Natural killer cell (primary cell): ENCODE results near the gene IFITM2. TPM values are rescaled to one million over a fixed set of nuclear protein-coding genes. Genes with fewer than 3 reads are reported as not detected.
"Not testable (repeated sequence)": the region's sequence is repeated elsewhere in the genome, so short reads cannot be mapped to it uniquely, and the experiment has no call there.

Experiments used
- ATAC-seq, 3 donors: fragments of 150-1000 bp in 2 of 3; fragments of 200-7000 bp in 1 of 3; cut with Tn5 transposase; 1 replicate in 1 of 3; 2 replicates in 2 of 3; pipeline ENCODE4 v1.10.0; 2021; ENCODE audit warnings: mild to moderate bottlenecking in 2 of 3, moderate library complexity in 2 of 3
- DNase-seq, 2 donors: peaks; one replicate each; pipeline versions ENCODE4 v3.0.0 to v3.0.0-alpha.2; 2013 to 2021; ENCODE audit warnings: mixed read lengths in 1 of 2
- H3K27ac ChIP-seq: one replicate; pipeline ENCODE4 v1.5.1; 2013; ENCODE audit warnings: mild to moderate bottlenecking, low read length
- H3K27me3 ChIP-seq: one replicate; pipeline ENCODE4 v1.6.1; 2013; ENCODE audit warnings: low read length; ENCODE audit not compliant: control insufficient read depth, insufficient read depth
- H3K36me3 ChIP-seq: one replicate; pipeline ENCODE4 v1.6.1; 2013; ENCODE audit warnings: low read length; ENCODE audit not compliant: control insufficient read depth, insufficient read depth
- H3K4me1 ChIP-seq: one replicate; pipeline ENCODE4 v1.6.1; 2013; ENCODE audit warnings: low read length; ENCODE audit not compliant: control insufficient read depth, insufficient read depth
- H3K4me3 ChIP-seq: one replicate; pipeline ENCODE4 v1.5.1; 2013; ENCODE audit warnings: low read length
- H3K9me3 ChIP-seq: one replicate; pipeline ENCODE4 v1.6.1; 2013; ENCODE audit warnings: low read length; ENCODE audit not compliant: control insufficient read depth, insufficient read depth
- H3K27ac Mint-ChIP-seq, 2 donors: one replicate each; pipeline ENCODE4 v1.8.0; 2022; ENCODE audit warnings: mild to moderate bottlenecking in 2 of 2, mixed read lengths in 2 of 2, moderate library complexity in 1 of 2
- H3K27me3 Mint-ChIP-seq, 2 donors: one replicate each; pipeline ENCODE4 v1.8.0; 2022; ENCODE audit warnings: low read depth in 2 of 2, mixed read lengths in 2 of 2
- H3K36me3 Mint-ChIP-seq: one replicate; pipeline ENCODE4 v1.8.0; 2022; ENCODE audit warnings: mixed read lengths
- H3K4me1 Mint-ChIP-seq, 2 donors: one replicate each; pipeline ENCODE4 v1.8.0; 2022; ENCODE audit warnings: mixed read lengths in 2 of 2
- H3K4me3 Mint-ChIP-seq: one replicate; pipeline ENCODE4 v1.8.0; 2022; ENCODE audit warnings: mild to moderate bottlenecking, moderate library complexity, mixed read lengths
- H3K9me3 Mint-ChIP-seq, 2 donors: one replicate each; pipeline ENCODE4 v1.8.0; 2022; ENCODE audit warnings: mixed read lengths in 2 of 2
- WGBS: methylation state at CpG from one replicate; pipeline ENCODE4 v1.1.7; 2013; ENCODE audit warnings: missing lambda C conversion rate; ENCODE audit not compliant: insufficient coverage; 5-methylcytosine and 5-hydroxymethylcytosine counted together
- intact Hi-C: fragments of 100-400 bp; cut with micrococcal nuclease; formaldehyde crosslinking; loops from one replicate; pipeline ENCODE4 v1.14.2; 2022
- total RNA-seq, 4 donors: library from RNA; stranded (reverse); fragments of 120-200 nt in 1 of 4; gene quantifications; one replicate each; pipeline versions ENCODE4 v1.2.3 to v1.2.4, GENCODE V29; 2013 to 2022
- TF ChIP-seq, protein P1 (sequence below): fragments of 200-600 bp; IDR thresholded peaks from one replicate; pipeline ENCODE4 v1.8.0; 2022; ENCODE audit warnings: antibody characterized with exemption

Gene IFITM2
- 1,000 to 10,000 TPM; 1,080 to 1,421 (median 1,273) TPM for total RNA-seq
- 614 TPM for total RNA-seq (2013)

DNA sequence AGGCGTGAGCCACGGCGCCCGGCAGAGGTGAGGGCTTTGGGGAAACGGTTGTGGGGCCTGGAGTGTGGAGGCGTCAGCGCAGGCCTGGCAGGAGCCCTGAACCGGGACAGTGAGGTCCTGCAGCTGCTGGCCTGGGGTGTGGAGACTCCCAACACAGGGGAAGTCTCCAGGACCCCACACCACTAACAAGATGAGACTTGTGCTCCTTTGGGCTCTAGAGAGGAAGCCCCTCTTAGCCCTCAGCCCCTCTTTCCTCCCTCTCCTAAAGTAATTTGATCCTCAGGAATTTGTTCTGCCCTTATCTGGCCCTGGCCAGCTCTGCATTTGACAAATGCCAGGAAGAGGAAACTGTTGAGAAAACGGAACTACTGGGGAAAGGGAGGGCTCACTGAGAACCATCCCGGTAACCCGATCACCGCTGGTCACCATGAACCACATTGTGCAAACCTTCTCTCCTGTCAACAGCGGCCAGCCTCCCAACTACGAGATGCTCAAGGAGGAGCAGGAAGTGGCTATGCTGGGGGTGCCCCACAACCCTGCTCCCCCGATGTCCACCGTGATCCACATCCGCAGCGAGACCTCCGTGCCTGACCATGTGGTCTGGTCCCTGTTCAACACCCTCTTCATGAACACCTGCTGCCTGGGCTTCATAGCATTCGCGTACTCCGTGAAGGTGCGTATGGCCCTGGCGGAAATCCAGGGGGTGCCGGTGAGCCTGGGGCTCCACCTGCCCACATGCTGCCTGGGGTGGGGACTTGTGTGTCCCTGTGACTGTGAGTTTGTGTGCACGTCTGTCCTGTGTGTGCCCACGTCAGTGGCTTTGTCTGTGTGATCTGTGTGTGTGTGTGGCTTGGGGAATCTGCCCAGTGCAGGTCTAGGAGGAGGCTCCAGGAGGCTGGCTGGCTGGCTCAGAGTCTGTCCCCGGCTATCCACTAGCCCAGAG, at the start of gene IFITM2:
Gene IFITM2, plus strand, starts transcription at position 51 of the 943 bp plus-strand sequence. Its CDS starts 377 bp downstream, at position 428.
- H3K9me3 Mint-ChIP-seq, H3K36me3 Mint-ChIP-seq, H3K9me3 ChIP-seq, H3K36me3 ChIP-seq, H3K27me3 ChIP-seq, H3K27me3 Mint-ChIP-seq: not testable (repeated sequence)
- peak within 1 kb of the TSS; percentile 74 for H3K27ac ChIP-seq
- DNase-seq = peak in 1 of 2 donors; percentile 78
- peak; percentile 39 to 77 (median 51) for ATAC-seq
- peak within 1 kb of the TSS; percentile 50 for H3K4me3 ChIP-seq
- H3K4me1 ChIP-seq = peaks cover 61% of the 10 kb centered on the region
- peaks cover 59 to 61% of the 10 kb centered on the region in 2 donors for H3K4me1 Mint-ChIP-seq
- H3K27ac Mint-ChIP-seq = peak within 1 kb of the TSS; percentile 93 to 98
- intact Hi-C loops = loop anchor here (5.0 kb wide), 2 partner anchors 49 to 56 kb away; no protein-coding TSS in a partner anchor
- WGBS = 10% methylated on average over 25 of the region's 28 CpGs
- peak within 1 kb of the TSS; percentile 95 for H3K4me3 Mint-ChIP-seq

DNA sequence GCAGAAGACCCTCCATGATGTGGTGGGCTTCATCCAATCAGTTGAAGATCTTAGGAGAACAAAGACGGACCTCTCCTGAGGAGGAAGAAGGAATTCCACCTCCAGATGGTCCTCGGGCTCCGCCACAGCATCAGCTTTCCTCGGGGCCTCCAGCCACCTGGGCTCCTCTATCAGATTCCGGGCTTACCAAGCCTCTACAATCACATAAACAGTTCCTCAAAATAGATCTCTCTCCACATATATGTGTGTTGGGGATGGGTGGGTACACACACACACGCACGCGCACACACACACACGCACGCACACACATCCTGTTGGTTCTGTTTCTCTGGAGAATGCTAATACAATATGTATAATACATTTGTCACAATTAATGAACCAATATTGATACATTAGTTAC, 48.2 kb upstream of the IFITM2 start:
- ATAC-seq (no peak), DNase-seq (peak in 1 of 2 donors; percentile 10)
- Histone ChIP-seq H3K4me1 (peaks cover 12% of the 10 kb centered on the region), H3K27ac (no peak overlapping the region), H3K4me3 (no peak overlapping the region), H3K36me3 (no peaks in the 10 kb centered on the region), H3K9me3 (no peaks in the 10 kb centered on the region), H3K27me3 (no peaks in the 10 kb centered on the region)
- 67% methylated on average over 1 of the region's 10 CpGs for WGBS
- TF ChIP-seq, protein P1, sequence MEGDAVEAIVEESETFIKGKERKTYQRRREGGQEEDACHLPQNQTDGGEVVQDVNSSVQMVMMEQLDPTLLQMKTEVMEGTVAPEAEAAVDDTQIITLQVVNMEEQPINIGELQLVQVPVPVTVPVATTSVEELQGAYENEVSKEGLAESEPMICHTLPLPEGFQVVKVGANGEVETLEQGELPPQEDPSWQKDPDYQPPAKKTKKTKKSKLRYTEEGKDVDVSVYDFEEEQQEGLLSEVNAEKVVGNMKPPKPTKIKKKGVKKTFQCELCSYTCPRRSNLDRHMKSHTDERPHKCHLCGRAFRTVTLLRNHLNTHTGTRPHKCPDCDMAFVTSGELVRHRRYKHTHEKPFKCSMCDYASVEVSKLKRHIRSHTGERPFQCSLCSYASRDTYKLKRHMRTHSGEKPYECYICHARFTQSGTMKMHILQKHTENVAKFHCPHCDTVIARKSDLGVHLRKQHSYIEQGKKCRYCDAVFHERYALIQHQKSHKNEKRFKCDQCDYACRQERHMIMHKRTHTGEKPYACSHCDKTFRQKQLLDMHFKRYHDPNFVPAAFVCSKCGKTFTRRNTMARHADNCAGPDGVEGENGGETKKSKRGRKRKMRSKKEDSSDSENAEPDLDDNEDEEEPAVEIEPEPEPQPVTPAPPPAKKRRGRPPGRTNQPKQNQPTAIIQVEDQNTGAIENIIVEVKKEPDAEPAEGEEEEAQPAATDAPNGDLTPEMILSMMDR = no peak
- H3K27me3 Mint-ChIP-seq = peaks cover 0 to 3% of the 10 kb centered on the region in 2 donors
- H3K27ac Mint-ChIP-seq = no peak overlapping the region
- intact Hi-C loops = no loop called here
- no peaks in the 10 kb centered on the region for H3K9me3 Mint-ChIP-seq
- H3K4me1 Mint-ChIP-seq = no peaks in the 10 kb centered on the region
- no peak overlapping the region for H3K4me3 Mint-ChIP-seq
- no peaks in the 10 kb centered on the region for H3K36me3 Mint-ChIP-seq

DNA sequence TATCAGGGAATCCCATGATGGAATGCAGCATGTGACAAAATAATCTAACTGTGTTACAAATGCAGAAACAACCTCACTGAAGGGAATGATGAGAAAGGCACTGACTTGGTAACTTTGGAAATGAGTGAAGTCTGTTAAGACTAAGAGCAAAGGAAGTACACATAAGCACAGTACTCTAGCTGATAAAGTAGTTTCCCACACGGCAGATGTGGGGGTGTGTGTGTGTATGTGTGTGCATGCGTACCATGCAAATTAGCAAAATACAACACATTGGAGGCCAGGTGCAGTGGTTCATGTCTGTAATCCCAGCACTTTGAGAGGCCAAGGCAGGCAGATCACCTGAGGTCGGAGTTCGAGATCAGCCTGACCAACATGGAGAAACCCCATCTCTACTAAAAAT, 46.0 kb upstream of the IFITM2 start:
- Mint-ChIP-seq H3K27me3 (peaks cover 0 to 3% of the 10 kb centered on the region in 2 donors), H3K36me3 (no peaks in the 10 kb centered on the region), H3K4me3 (no peak overlapping the region), H3K4me1 (peaks cover 0 to under 1% of the 10 kb centered on the region in 2 donors), H3K9me3 (no peaks in the 10 kb centered on the region), H3K27ac (no peak overlapping the region)
- TF ChIP-seq, protein P1 = no peak
- Histone ChIP-seq H3K4me1 (peaks cover 12% of the 10 kb centered on the region), H3K9me3 (no peaks in the 10 kb centered on the region), H3K27ac (no peak overlapping the region), H3K4me3 (no peak overlapping the region), H3K36me3 (no peaks in the 10 kb centered on the region), H3K27me3 (no peaks in the 10 kb centered on the region)
- DNase-seq = no peak
- intact Hi-C loops = no loop called here
- no peak for ATAC-seq
- 94% methylated on average over 4 of the region's 4 CpGs for WGBS

DNA sequence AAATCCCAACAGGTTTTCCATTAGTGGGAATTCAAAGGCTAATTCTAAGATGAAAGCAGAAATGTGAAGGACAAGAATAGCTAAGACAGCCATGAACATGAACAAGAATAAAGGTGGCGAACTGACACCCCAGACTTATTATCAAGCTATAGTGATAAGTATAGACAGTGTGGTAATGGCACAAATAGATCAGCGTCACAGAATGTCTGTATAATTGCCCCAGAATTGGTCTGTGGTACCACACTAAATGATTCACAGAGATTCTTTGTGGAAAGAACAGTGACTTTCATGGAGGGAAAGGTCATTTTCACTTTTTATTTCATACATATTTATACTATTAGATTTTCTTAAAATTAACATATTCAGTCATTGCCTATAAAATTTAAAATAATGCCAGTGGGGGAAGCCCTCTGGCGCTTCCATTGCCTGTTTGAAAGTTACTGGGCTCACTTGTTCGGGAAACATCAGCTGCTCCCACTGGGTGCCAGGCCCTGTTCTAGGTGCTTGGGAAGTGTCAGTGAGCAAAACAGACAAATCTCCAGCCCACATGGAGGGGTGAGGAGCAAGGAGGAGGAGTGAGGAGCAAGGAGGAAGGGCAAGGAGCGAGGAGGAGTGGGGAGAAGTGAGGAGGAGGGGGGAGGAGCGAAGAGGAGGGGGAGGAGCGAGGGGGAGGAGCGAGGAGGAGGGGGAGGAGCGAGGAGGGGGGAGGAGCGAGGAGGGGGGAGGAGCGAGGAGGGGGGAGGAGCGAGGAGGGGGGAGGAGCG, 40.8 kb upstream of the IFITM2 start:
- H3K36me3 ChIP-seq = no peaks in the 10 kb centered on the region
- Mint-ChIP-seq H3K36me3 (no peaks in the 10 kb centered on the region), H3K4me1 (peaks cover 20 to 40% of the 10 kb centered on the region in 2 donors), H3K4me3 (peak overlapping the region; percentile 65), H3K27ac (peak overlapping the region; percentile 89 to 96), H3K27me3 (no peaks in the 10 kb centered on the region), H3K9me3 (no peaks in the 10 kb centered on the region)
- peaks cover 39% of the 10 kb centered on the region for H3K4me1 ChIP-seq
- no peak overlapping the region for H3K4me3 ChIP-seq
- peak overlapping the region; percentile 34 for H3K27ac ChIP-seq
- no peaks in the 10 kb centered on the region for H3K9me3 ChIP-seq
- intact Hi-C loops = loop anchor here (5.0 kb wide), 1 partner anchor 150 kb away; no protein-coding TSS in a partner anchor
- TF ChIP-seq, protein P1 = no peak
- peak; percentile 11 to 30 (median 28) for ATAC-seq
- H3K27me3 ChIP-seq = no peaks in the 10 kb centered on the region
- peak in 1 of 2 donors; percentile 67 for DNase-seq
- 75% methylated on average over 4 of the region's 13 CpGs for WGBS
